Activated CD8-positive, alpha-beta T cell treated with anti-CD3 and anti-CD28 coated beads for 36 hours (primary cell): ENCODE data around the gene THAP3. TPM values are rescaled to one million over a fixed set of nuclear protein-coding genes. Genes with fewer than 3 reads are reported as not detected.

ENCODE experiments used
- ATAC-seq: fragments of 200-7000 bp; cut with Tn5 transposase; one replicate; pipeline ENCODE4 v1.10.0; 2021; ENCODE audit warnings: mild to moderate bottlenecking, moderate library complexity
- CTCF ChIA-PET: fragments of 350-600 bp; sonication (Branson Sonifier 250); formaldehyde crosslinking; loops from one replicate; lab custom pipeline; 2021; ENCODE audit warnings: antibody characterized with exemption; lab: Charles Lee
- POLR2A ChIA-PET: fragments of 350-600 bp; sonication (Branson Sonifier 250); formaldehyde crosslinking; loops from one replicate; lab custom pipeline; 2021; ENCODE audit warnings: antibody characterized with exemption; lab: Charles Lee
- DNase-seq: peaks from one replicate; pipeline ENCODE4 v3.0.0-alpha.2; 2020
- H3K27ac Mint-ChIP-seq: one replicate; pipeline ENCODE4 v1.8.0; 2021; ENCODE audit warnings: mild to moderate bottlenecking, mixed read lengths
- H3K27me3 Mint-ChIP-seq: one replicate; pipeline ENCODE4 v1.8.0; 2021; ENCODE audit warnings: mixed read lengths
- H3K36me3 Mint-ChIP-seq: one replicate; pipeline ENCODE4 v1.8.0; 2021; ENCODE audit warnings: low read depth, mixed read lengths
- H3K4me1 Mint-ChIP-seq: one replicate; pipeline ENCODE4 v1.8.0; 2021; ENCODE audit warnings: low read depth, mixed read lengths
- H3K4me3 Mint-ChIP-seq: one replicate; pipeline ENCODE4 v1.8.0; 2021; ENCODE audit warnings: mild to moderate bottlenecking, moderate library complexity, mixed read lengths
- H3K9me3 Mint-ChIP-seq: one replicate; pipeline ENCODE4 v1.8.0; 2021; ENCODE audit warnings: mixed read lengths
- intact Hi-C: fragments of 100-400 bp; cut with micrococcal nuclease; formaldehyde crosslinking; loops from one replicate; pipeline ENCODE4 v1.10.0; 2022
- total RNA-seq, 2 experiments: library from RNA; stranded (reverse); gene quantifications; one replicate each; pipeline ENCODE4 v1.2.3, GENCODE V29; 2021
- TF ChIP-seq, protein P1 (sequence below): fragments of 200-600 bp; IDR thresholded peaks from one replicate; pipeline ENCODE4 v1.8.0; 2022; ENCODE audit warnings: antibody characterized with exemption, mild to moderate bottlenecking

The THAP3 gene
- total RNA-seq, 2 experiments from 2014 or later, result 19.0 to 24.5 TPM

DNA sequence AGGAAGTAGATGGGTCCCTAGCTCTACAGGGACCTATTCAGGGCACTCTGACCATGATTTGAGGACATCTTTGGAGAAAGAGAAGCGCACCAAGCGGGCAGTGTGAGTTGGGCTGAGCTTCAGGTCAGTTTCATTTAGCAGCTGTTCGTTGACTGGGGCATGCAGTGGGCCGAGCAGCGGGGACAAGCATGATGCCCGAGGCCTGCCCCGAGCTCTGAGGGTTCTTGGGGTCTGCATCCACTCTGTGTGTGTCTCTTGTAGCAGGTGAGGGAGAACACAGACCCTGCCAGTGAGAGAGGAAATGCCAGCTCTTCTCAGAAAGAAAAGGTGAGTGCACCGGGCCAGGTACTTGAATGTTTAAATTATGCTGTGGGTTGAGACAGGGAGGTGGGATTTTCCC, 5.4 kb downstream of the THAP3 start:
- Mint-ChIP-seq H3K36me3 (peaks cover 24% of the 10 kb centered on the region), H3K27ac (no peak overlapping the region)
- CTCF ChIA-PET, result interaction anchor here (0.8 kb wide), 1 partner anchor 11 kb away, joined by 3 read pairs; no protein-coding TSS in a partner anchor

GRCh38 chr1:6631058-6631457, 6.4 kb downstream of the THAP3 start:
- Mint-ChIP-seq H3K27ac (no peak overlapping the region), H3K27me3 (no peaks in the 10 kb centered on the region), H3K9me3 (no peaks in the 10 kb centered on the region), H3K36me3 (peaks cover 23% of the 10 kb centered on the region), H3K4me1 (peaks cover 18% of the 10 kb centered on the region), H3K4me3 (no peak overlapping the region)
- DNase-seq, result no peak
- ATAC-seq, result no peak
- ChIA-PET CTCF (no interaction called here), POLR2A (interaction anchor here (1.0 kb wide), 1 partner anchor 17 kb away, joined by 3 read pairs; no protein-coding TSS in a partner anchor)
- TF ChIP-seq, protein P1, sequence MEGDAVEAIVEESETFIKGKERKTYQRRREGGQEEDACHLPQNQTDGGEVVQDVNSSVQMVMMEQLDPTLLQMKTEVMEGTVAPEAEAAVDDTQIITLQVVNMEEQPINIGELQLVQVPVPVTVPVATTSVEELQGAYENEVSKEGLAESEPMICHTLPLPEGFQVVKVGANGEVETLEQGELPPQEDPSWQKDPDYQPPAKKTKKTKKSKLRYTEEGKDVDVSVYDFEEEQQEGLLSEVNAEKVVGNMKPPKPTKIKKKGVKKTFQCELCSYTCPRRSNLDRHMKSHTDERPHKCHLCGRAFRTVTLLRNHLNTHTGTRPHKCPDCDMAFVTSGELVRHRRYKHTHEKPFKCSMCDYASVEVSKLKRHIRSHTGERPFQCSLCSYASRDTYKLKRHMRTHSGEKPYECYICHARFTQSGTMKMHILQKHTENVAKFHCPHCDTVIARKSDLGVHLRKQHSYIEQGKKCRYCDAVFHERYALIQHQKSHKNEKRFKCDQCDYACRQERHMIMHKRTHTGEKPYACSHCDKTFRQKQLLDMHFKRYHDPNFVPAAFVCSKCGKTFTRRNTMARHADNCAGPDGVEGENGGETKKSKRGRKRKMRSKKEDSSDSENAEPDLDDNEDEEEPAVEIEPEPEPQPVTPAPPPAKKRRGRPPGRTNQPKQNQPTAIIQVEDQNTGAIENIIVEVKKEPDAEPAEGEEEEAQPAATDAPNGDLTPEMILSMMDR, result no peak
- intact Hi-C loops, result no loop called here

More for the DNA sequence above, 5.4 kb downstream of the THAP3 start:
- peaks cover 19% of the 10 kb centered on the region for H3K4me1 Mint-ChIP-seq
- TF ChIP-seq, protein P1, result no peak
- intact Hi-C loops, result no loop called here
- H3K4me3 Mint-ChIP-seq, result no peak overlapping the region
- no peaks in the 10 kb centered on the region for H3K9me3 Mint-ChIP-seq
- DNase-seq (no peak), ATAC-seq (no peak)
- POLR2A ChIA-PET, result interaction anchor here (0.6 to 1.1 kb wide), 3 partner anchors 18 to 165 kb away, joined by 3 read pairs; no protein-coding TSS in a partner anchor
- H3K27me3 Mint-ChIP-seq, result no peaks in the 10 kb centered on the region

GRCh38 chr1:6632588-6633514, 8.2 kb downstream of the THAP3 start:
- intact Hi-C loops, result no loop called here
- no peaks in the 10 kb centered on the region for H3K27me3 Mint-ChIP-seq
- H3K4me1 Mint-ChIP-seq, result peaks cover 2% of the 10 kb centered on the region
- no peaks in the 10 kb centered on the region for H3K9me3 Mint-ChIP-seq
- DNase-seq (no peak), ATAC-seq (no peak)
- POLR2A ChIA-PET, result interaction anchor here (0.6 to 0.8 kb wide), 3 partner anchors 10 to 42 kb away, joined by 3 read pairs; no protein-coding TSS in a partner anchor
- no peak overlapping the region for H3K4me3 Mint-ChIP-seq
- CTCF ChIA-PET, result interaction anchor here (0.8 to 2.1 kb wide), 4 partner anchors 14 to 33 kb away, joined by 3 to 9 read pairs (median 5); no protein-coding TSS in a partner anchor
- no peak overlapping the region for H3K27ac Mint-ChIP-seq
- peaks cover 21% of the 10 kb centered on the region for H3K36me3 Mint-ChIP-seq
- TF ChIP-seq, protein P1, result no peak

DNA sequence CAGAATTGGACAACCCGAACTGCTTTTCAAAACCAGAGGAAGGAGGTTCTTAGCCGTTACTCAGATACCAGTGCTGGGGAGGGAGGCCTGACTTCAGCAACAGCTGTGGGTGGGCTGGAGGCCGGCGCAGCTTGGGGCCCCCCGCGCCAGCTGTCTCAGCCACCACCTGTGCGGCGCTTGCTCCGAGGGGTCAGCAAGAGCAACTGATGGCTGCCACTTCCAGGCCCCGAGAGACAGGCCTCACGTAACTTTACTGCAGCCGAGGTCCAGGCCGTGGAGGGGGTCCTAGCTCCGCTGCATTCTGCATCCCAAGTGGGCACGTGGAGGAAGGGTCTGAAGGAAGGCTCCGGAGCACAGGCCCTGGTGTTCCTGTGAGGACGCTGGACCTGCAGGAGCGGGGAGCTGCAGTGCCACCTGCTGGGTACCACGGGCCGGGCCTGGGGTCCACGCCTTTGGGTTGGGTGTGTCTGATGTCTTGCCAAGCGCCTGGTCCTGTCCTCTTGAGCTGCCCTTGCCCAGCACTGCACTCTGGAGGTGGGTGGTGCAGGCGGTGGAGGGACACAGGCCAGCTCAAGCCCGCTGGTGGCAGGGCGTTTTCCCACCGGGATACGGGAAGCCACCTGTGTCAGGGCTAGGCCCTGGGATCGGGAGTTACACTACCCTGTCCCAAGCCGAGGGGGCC, 9.8 kb downstream of the THAP3 start:
- H3K27ac Mint-ChIP-seq, result no peak overlapping the region
- CTCF ChIA-PET, result interaction anchor here (0.7 to 2.1 kb wide), 5 partner anchors 12 to 35 kb away, joined by 3 to 9 read pairs (median 4); no protein-coding TSS in a partner anchor
- POLR2A ChIA-PET, result interaction anchor here (0.6 to 1.1 kb wide), 4 partner anchors 10 to 33 kb away, joined by 3 to 4 read pairs (median 3); no protein-coding TSS in a partner anchor

More for the DNA sequence above, 9.8 kb downstream of the THAP3 start:
- ATAC-seq (peak; percentile 62), DNase-seq (peak; percentile 66)
- Mint-ChIP-seq H3K36me3 (peaks cover 25% of the 10 kb centered on the region), H3K4me3 (no peak overlapping the region), H3K9me3 (no peaks in the 10 kb centered on the region), H3K27me3 (no peaks in the 10 kb centered on the region), H3K4me1 (no peaks in the 10 kb centered on the region)
- TF ChIP-seq, protein P1, result peak; percentile 27
- intact Hi-C loops, result no loop called here
